GM18873 (cell line): Measurements from ENCODE around the gene CFAP90.

Source experiments
- ATAC-seq: cut with Tn5 transposase; IDR thresholded peaks from one replicate; pipeline ENCODE4 v1.9.1; 2021; ENCODE audit warnings: mild to moderate bottlenecking, moderate library complexity, moderate number of reproducible peaks; ENCODE audit not compliant: unreplicated experiment, low FRiP score

CFAP90 gene

DNA sequence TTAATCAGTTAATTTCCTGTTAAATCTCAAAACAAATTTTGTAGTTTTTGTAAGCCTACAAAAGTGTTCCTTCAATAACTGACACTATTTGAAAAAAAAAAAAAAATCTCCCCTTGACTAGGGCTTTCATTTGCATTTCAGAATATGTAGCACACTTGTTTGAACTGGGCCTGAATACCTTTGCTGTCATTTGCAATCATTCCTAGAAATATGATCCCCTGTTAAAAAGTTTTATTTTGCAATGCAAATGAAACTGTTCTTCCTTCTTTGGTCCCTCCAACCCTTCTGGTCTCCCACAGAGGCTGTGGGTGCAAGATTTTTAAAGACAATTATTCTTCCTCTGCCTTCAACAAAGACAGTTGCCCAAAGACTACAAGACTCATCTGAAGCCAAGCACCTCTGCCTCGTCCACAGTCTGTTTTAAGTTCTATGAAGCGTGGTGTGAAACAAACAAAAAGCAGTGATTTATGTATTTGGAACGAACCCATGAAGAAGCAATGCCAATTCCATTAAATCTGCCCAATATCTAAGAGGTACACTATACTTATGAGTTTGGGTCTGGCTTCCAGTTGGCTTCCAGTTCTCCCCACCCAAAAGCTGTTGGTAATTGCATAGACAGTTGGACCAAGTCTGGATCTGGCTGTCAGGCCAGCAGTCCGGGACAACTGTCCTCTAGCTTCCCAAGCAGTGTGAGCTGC, 66.1 kb downstream of the CFAP90 start:
- ATAC-seq = no peak

- no peak for ATAC-seq
Measured at GRCh38 chr5:7781899-7782298, 69.0 kb downstream of the CFAP90 start.
